HepG2 (cell line): ENCODE measurements around the gene DNAAF8. TPM values are rescaled to one million over a fixed set of nuclear protein-coding genes. Genes with fewer than 3 reads are reported as not detected.

ENCODE experiments used
- CBFB ChIP-seq: sonication (generic); formaldehyde crosslinking; IDR thresholded peaks from 2 replicates; pipeline ENCODE4 v1.4.0; 2020; ENCODE audit warnings: missing genetic modification reagents
- CC2D1A ChIP-seq: sonication (generic); formaldehyde crosslinking; IDR thresholded peaks from 2 replicates; pipeline ENCODE4 v1.8.1; 2023; ENCODE audit warnings: mild to moderate bottlenecking, missing genetic modification reagents
- CEBPB ChIP-seq: IDR thresholded peaks from 2 replicates; pipeline ENCODE4 v1.6.1; 2011; ENCODE audit warnings: low read depth, low read length, improper control_type of control experiment, borderline replicate concordance
- DPF2 ChIP-seq: sonication (generic); formaldehyde crosslinking; IDR thresholded peaks from 2 replicates; pipeline ENCODE4 v1.4.0; 2020; ENCODE audit warnings: mild to moderate bottlenecking, low read depth, missing genetic modification reagents, borderline replicate concordance
- FOXA3 ChIP-seq: IDR thresholded peaks from 2 replicates; pipeline ENCODE4 v1.6.1; 2016; ENCODE audit warnings: missing genetic modification reagents, missing compliant biosample characterization
- HMG20B ChIP-seq: conservative IDR thresholded peaks from 2 replicates; pipeline ENCODE4 v1.6.1; 2016; ENCODE audit warnings: missing genetic modification reagents, missing compliant biosample characterization
- IKZF4 ChIP-seq: sonication (generic); formaldehyde crosslinking; IDR thresholded peaks from 2 replicates; pipeline ENCODE4 v1.5.1; 2020; ENCODE audit warnings: borderline replicate concordance, mild to moderate bottlenecking, low read depth, missing genetic modification reagents; ENCODE audit errors: not compliant biosample characterization
- PAF1 ChIP-seq: IDR thresholded peaks from 2 replicates; pipeline ENCODE4 v1.6.1; 2016; ENCODE audit warnings: missing genetic modification reagents, missing compliant biosample characterization
- POLR2AphosphoS5 ChIP-seq: IDR thresholded peaks from 2 replicates; pipeline ENCODE4 v1.6.1; 2012; ENCODE audit warnings: low read depth, low read length
- RCOR2 ChIP-seq: IDR thresholded peaks from 2 replicates; pipeline ENCODE4 v1.6.1; 2016; ENCODE audit warnings: missing biosample characterization, missing genetic modification reagents
- TBX2 ChIP-seq: sonication (generic); formaldehyde crosslinking; IDR thresholded peaks from 2 replicates; pipeline ENCODE4 v1.5.0; 2020; ENCODE audit warnings: missing genetic modification reagents, mild to moderate bottlenecking, borderline replicate concordance
- THYN1 ChIP-seq: sonication (generic); formaldehyde crosslinking; IDR thresholded peaks from 2 replicates; pipeline ENCODE4 v1.8.1; 2023; ENCODE audit warnings: low read depth, mild to moderate bottlenecking, moderate library complexity, missing genetic modification reagents, borderline replicate concordance
- ZBTB38 ChIP-seq: sonication (generic); formaldehyde crosslinking; IDR thresholded peaks from 2 replicates; pipeline ENCODE4 v1.5.1; 2020; ENCODE audit warnings: mild to moderate bottlenecking, missing genetic modification reagents
- ZNF333 ChIP-seq: sonication (generic); formaldehyde crosslinking; IDR thresholded peaks from 2 replicates; pipeline ENCODE4 v1.4.0; 2020; ENCODE audit warnings: mild to moderate bottlenecking, missing genetic modification reagents, borderline replicate concordance
- ZNF446 ChIP-seq: sonication (generic); formaldehyde crosslinking; IDR thresholded peaks from 2 replicates; pipeline ENCODE4 v1.5.0; 2020; ENCODE audit warnings: mild to moderate bottlenecking, missing genetic modification reagents
- ZNF550 ChIP-seq: sonication (generic); formaldehyde crosslinking; IDR thresholded peaks from 2 replicates; pipeline ENCODE4 v1.4.0; 2020; ENCODE audit warnings: mild to moderate bottlenecking, missing genetic modification reagents, borderline replicate concordance
- ZNF652 ChIP-seq: IDR thresholded peaks from 2 replicates; pipeline ENCODE4 v1.6.1; 2016; ENCODE audit warnings: low read depth, borderline replicate concordance
- polyA plus RNA-seq, 8 experiments: library from polyadenylated mRNA; depleted of rRNA in 3 of 8; stranded (reverse) in 7 of 8; unstranded in 1 of 8; fragments of >200 nt; fragmentation: Illumina TruSeq in 4 of 8; extraction: Trizol in 4 of 8; gene quantifications; 2 replicates each; pipeline versions ENCODE4 v1.2.1 to v1.2.3, GENCODE V29; 2011 to 2016; ENCODE audit warnings: low read depth in 4 of 8, missing spikeins in 1 of 8, mixed read lengths in 1 of 8; ENCODE audit not compliant: insufficient read depth in 1 of 8
- total RNA-seq, 5 experiments: library from RNA; depleted of rRNA; stranded (reverse); fragments of >200 nt; fragmentation: Illumina TruSeq; extraction: Trizol; gene quantifications; 2 replicates each; pipeline ENCODE4 v1.2.3, GENCODE V29; 2016; ENCODE audit warnings: low read depth in 1 of 5
- TF ChIP-seq, protein P1 (sequence below): sonication (generic); formaldehyde crosslinking; IDR thresholded peaks from 2 replicates; pipeline ENCODE4 v1.4.0; 2020; ENCODE audit warnings: missing genetic modification reagents
- TF ChIP-seq, protein P2 (sequence below): sonication (generic); formaldehyde crosslinking; IDR thresholded peaks from 2 replicates; pipeline ENCODE4 v1.9.0; 2021; ENCODE audit warnings: missing genetic modification reagents, borderline replicate concordance
- TF ChIP-seq, protein P3 (sequence below): sonication (generic); formaldehyde crosslinking; IDR thresholded peaks from 2 replicates; pipeline ENCODE4 v1.8.1; 2022; ENCODE audit warnings: low read depth, mild to moderate bottlenecking, missing genetic modification reagents
- TF ChIP-seq, protein P4 (sequence below): conservative IDR thresholded peaks from 2 replicates; pipeline ENCODE4 v1.6.1; 2018; ENCODE audit warnings: missing genetic modification reagents
- TF ChIP-seq, protein P5 (sequence below): sonication (generic); formaldehyde crosslinking; IDR thresholded peaks from 2 replicates; pipeline ENCODE4 v1.5.1; 2020; ENCODE audit warnings: mild to moderate bottlenecking, moderate library complexity, missing genetic modification reagents
- TF ChIP-seq, protein P6 (sequence below): IDR thresholded peaks from 2 replicates; pipeline ENCODE4 v1.6.1; 2016; ENCODE audit warnings: low read depth

DNAAF8 gene
- total and polyA plus RNA-seq, 2 of the 13 experiments (the other 11 are each of a cell fraction or from before 2014, with no cell fraction given), result 0.44 TPM; not detected in 1

DNA sequence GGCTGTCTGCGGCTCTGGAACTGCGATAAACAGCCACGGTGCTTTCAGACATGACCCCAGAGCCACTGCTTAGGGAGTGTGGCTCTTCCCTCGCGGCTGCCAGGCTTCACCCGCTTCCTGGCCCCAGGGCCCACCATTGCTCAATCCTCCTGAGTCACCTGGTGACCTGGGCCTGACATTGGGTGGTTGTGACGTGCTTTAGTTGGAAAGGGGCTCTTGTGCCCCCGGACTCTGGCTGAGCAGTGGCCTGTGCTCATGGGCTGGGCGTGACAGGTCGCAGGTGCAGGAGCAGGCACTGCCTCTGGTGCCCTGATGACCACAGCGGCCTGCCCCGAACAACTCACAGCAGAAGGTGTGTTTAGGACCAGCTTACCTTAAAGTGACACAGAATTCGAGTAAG, 49.6 kb upstream of the DNAAF8 start (continued):
- no peak for TF ChIP-seq HMG20B (CRISPR knock-in tag)
- TF ChIP-seq, protein P1, sequence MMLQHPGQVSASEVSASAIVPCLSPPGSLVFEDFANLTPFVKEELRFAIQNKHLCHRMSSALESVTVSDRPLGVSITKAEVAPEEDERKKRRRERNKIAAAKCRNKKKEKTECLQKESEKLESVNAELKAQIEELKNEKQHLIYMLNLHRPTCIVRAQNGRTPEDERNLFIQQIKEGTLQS, result no peak
- TF ChIP-seq ZNF446 (CRISPR knock-in tag), result no peak
- TF ChIP-seq, protein P2, sequence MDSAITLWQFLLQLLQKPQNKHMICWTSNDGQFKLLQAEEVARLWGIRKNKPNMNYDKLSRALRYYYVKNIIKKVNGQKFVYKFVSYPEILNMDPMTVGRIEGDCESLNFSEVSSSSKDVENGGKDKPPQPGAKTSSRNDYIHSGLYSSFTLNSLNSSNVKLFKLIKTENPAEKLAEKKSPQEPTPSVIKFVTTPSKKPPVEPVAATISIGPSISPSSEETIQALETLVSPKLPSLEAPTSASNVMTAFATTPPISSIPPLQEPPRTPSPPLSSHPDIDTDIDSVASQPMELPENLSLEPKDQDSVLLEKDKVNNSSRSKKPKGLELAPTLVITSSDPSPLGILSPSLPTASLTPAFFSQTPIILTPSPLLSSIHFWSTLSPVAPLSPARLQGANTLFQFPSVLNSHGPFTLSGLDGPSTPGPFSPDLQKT (CRISPR knock-in tag), result no peak
- peak; percentile 24; the same call in 1 of the 2 replicates for TF ChIP-seq ZBTB38 (CRISPR knock-in tag)
- TF ChIP-seq, protein P3, sequence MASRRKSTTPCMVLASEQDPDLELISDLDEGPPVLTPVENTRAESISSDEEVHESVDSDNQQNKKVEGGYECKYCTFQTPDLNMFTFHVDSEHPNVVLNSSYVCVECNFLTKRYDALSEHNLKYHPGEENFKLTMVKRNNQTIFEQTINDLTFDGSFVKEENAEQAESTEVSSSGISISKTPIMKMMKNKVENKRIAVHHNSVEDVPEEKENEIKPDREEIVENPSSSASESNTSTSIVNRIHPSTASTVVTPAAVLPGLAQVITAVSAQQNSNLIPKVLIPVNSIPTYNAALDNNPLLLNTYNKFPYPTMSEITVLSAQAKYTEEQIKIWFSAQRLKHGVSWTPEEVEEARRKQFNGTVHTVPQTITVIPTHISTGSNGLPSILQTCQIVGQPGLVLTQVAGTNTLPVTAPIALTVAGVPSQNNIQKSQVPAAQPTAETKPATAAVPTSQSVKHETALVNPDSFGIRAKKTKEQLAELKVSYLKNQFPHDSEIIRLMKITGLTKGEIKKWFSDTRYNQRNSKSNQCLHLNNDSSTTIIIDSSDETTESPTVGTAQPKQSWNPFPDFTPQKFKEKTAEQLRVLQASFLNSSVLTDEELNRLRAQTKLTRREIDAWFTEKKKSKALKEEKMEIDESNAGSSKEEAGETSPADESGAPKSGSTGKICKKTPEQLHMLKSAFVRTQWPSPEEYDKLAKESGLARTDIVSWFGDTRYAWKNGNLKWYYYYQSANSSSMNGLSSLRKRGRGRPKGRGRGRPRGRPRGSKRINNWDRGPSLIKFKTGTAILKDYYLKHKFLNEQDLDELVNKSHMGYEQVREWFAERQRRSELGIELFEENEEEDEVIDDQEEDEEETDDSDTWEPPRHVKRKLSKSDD (CRISPR knock-in tag), result no peak
- TF ChIP-seq, protein P4, sequence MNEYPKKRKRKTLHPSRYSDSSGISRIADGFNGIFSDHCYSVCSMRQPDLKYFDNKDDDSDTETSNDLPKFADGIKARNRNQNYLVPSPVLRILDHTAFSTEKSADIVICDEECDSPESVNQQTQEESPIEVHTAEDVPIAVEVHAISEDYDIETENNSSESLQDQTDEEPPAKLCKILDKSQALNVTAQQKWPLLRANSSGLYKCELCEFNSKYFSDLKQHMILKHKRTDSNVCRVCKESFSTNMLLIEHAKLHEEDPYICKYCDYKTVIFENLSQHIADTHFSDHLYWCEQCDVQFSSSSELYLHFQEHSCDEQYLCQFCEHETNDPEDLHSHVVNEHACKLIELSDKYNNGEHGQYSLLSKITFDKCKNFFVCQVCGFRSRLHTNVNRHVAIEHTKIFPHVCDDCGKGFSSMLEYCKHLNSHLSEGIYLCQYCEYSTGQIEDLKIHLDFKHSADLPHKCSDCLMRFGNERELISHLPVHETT (CRISPR knock-in tag), result no peak
- TF ChIP-seq, protein P5, sequence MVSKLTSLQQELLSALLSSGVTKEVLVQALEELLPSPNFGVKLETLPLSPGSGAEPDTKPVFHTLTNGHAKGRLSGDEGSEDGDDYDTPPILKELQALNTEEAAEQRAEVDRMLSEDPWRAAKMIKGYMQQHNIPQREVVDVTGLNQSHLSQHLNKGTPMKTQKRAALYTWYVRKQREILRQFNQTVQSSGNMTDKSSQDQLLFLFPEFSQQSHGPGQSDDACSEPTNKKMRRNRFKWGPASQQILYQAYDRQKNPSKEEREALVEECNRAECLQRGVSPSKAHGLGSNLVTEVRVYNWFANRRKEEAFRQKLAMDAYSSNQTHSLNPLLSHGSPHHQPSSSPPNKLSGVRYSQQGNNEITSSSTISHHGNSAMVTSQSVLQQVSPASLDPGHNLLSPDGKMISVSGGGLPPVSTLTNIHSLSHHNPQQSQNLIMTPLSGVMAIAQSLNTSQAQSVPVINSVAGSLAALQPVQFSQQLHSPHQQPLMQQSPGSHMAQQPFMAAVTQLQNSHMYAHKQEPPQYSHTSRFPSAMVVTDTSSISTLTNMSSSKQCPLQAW (CRISPR knock-in tag), result no peak
- TF ChIP-seq IKZF4 (CRISPR knock-in tag), result no peak
- TF ChIP-seq CBFB (CRISPR knock-in tag), result no peak
- TF ChIP-seq ZNF333 (CRISPR knock-in tag), result no peak
- no peak for TF ChIP-seq RCOR2 (CRISPR knock-in tag)
- TF ChIP-seq DPF2 (CRISPR knock-in tag), result no peak
- no peak for TF ChIP-seq PAF1 (CRISPR knock-in tag)
- TF ChIP-seq ZNF652 (CRISPR knock-in tag), result no peak
- TF ChIP-seq CC2D1A, result no peak
- TF ChIP-seq, protein P6, sequence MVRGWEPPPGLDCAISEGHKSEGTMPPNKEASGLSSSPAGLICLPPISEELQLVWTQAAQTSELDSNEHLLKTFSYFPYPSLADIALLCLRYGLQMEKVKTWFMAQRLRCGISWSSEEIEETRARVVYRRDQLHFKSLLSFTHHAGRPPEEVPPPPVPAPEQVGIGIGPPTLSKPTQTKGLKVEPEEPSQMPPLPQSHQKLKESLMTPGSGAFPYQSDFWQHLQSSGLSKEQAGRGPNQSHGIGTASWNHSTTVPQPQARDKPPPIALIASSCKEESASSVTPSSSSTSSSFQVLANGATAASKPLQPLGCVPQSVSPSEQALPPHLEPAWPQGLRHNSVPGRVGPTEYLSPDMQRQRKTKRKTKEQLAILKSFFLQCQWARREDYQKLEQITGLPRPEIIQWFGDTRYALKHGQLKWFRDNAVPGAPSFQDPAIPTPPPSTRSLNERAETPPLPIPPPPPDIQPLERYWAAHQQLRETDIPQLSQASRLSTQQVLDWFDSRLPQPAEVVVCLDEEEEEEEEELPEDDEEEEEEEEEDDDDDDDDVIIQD, result no peak
- TF ChIP-seq CEBPB, result peak; percentile 29; the same call in 1 of the 2 replicates
- TF ChIP-seq FOXA3 (CRISPR knock-in tag), result no peak
- TF ChIP-seq THYN1, result no peak
- no peak for TF ChIP-seq TBX2 (CRISPR knock-in tag)
- no peak for TF ChIP-seq ZNF550
- TF ChIP-seq POLR2AphosphoS5, result peak; percentile 21; the same call in 1 of the 2 replicates
